Left ventricle myocardium inferior (tissue), 1 donor: ENCODE measurements around the gene SNX30. TPM values are rescaled to one million over a fixed set of nuclear protein-coding genes. Genes with fewer than 3 reads are reported as not detected.

Source experiments
- DNase-seq: peaks from one replicate; pipeline ENCODE4 v3.0.0-alpha.2; 2020
- H3K27ac ChIP-seq: fragments of 200-600 bp; replicated peaks from 2 replicates; pipeline ENCODE4 v1.8.0; 2021
- H3K27me3 ChIP-seq: fragments of 200-600 bp; 2 replicates; pipeline ENCODE4 v1.8.0; 2021; ENCODE audit warnings: low read depth
- H3K36me3 ChIP-seq: fragments of 200-600 bp; 2 replicates; pipeline ENCODE4 v1.8.0; 2021
- H3K4me1 ChIP-seq: fragments of 200-600 bp; 2 replicates; pipeline ENCODE4 v1.8.0; 2021
- H3K4me3 ChIP-seq: fragments of 200-600 bp; 2 replicates; pipeline ENCODE4 v1.8.0; 2021; ENCODE audit warnings: mild to moderate bottlenecking, moderate library complexity
- H3K9me3 ChIP-seq: fragments of 200-600 bp; replicated peaks from 2 replicates; pipeline ENCODE4 v1.8.0; 2021
- intact Hi-C: fragments of 100-400 bp; cut with micrococcal nuclease; formaldehyde crosslinking; loops from one replicate; pipeline ENCODE4 v1.11.0; 2022
- total RNA-seq: library from RNA; stranded (reverse); fragmentation: NEBNext Ultra II Directional; extraction: Animal tissue kit (Norgen Biotek cat#: 25700); gene quantifications from one replicate; pipeline ENCODE4 v1.2.1, GENCODE V29; 2021
- TF ChIP-seq, protein P1 (sequence below): fragments of 200-600 bp; IDR thresholded peaks from 2 replicates; pipeline ENCODE4 v1.8.0; 2021; ENCODE audit warnings: antibody characterized with exemption, mild to moderate bottlenecking, borderline replicate concordance
- donor health status: DM: no; HTN: yes; CAD: no; lungs with severe emphysema.

The SNX30 gene
- total RNA-seq, 1 donor from 2014 or later, result 3.2 TPM

DNA sequence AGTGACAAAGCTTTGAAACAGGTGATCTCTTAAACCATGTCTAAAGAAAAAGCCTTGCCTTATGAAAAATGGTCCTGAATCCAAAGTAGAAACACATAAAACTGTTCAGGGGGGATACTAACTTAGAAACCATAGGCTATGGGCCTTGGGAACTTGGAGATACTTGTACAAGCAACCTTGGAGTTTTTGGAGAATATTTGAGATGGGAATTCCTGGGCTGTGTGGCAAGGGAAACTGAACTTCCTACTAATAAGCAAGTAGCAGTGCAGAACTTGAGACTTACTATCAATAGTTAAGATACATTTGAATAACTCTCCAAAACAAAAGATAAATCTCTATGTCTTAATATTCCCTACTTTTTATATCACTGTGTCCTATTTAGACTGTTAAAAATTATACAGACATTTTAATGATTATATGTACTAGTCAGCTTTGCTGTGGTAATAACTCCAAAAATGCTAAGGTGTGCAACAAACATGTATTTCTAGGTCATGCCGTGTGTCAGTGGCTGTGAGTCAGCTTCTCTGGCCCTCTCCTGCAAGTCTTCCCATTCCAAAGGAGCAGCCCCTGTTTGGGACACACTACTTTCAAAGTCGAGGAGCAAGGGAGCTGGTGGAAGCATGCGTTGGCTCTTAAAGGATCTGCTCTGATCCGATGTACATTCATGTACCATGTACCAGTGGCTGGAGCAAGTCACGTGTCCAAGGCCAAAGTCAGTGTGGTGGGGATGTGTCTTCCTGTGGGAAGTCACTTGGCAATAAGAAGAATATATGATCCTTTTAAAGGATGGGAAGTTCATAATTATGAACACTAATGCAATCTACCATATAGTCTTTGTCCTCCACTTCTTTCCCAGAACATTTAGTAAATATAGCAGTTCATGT lies 39.6 kb downstream of the SNX30 start:
- Histone ChIP-seq H3K4me3 (no peak overlapping the region), H3K27ac (no peak overlapping the region), H3K27me3 (no peaks in the 10 kb centered on the region), H3K4me1 (peaks cover 6% of the 10 kb centered on the region), H3K9me3 (no peaks in the 10 kb centered on the region), H3K36me3 (no peaks in the 10 kb centered on the region)
- intact Hi-C loops, result no loop called here
- DNase-seq, result no peak
- TF ChIP-seq, protein P1, sequence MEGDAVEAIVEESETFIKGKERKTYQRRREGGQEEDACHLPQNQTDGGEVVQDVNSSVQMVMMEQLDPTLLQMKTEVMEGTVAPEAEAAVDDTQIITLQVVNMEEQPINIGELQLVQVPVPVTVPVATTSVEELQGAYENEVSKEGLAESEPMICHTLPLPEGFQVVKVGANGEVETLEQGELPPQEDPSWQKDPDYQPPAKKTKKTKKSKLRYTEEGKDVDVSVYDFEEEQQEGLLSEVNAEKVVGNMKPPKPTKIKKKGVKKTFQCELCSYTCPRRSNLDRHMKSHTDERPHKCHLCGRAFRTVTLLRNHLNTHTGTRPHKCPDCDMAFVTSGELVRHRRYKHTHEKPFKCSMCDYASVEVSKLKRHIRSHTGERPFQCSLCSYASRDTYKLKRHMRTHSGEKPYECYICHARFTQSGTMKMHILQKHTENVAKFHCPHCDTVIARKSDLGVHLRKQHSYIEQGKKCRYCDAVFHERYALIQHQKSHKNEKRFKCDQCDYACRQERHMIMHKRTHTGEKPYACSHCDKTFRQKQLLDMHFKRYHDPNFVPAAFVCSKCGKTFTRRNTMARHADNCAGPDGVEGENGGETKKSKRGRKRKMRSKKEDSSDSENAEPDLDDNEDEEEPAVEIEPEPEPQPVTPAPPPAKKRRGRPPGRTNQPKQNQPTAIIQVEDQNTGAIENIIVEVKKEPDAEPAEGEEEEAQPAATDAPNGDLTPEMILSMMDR, result no peak

GRCh38 chr9:112792670-112793069 lies 42.1 kb downstream of the SNX30 start:
- H3K36me3 ChIP-seq, result no peaks in the 10 kb centered on the region
- TF ChIP-seq, protein P1, result no peak
- no peaks in the 10 kb centered on the region for H3K9me3 ChIP-seq
- peaks cover 13% of the 10 kb centered on the region for H3K4me1 ChIP-seq
- H3K27me3 ChIP-seq, result no peaks in the 10 kb centered on the region
- no peak overlapping the region for H3K27ac ChIP-seq
- DNase-seq, result no peak
- no peak overlapping the region for H3K4me3 ChIP-seq
- intact Hi-C loops, result no loop called here

DNA sequence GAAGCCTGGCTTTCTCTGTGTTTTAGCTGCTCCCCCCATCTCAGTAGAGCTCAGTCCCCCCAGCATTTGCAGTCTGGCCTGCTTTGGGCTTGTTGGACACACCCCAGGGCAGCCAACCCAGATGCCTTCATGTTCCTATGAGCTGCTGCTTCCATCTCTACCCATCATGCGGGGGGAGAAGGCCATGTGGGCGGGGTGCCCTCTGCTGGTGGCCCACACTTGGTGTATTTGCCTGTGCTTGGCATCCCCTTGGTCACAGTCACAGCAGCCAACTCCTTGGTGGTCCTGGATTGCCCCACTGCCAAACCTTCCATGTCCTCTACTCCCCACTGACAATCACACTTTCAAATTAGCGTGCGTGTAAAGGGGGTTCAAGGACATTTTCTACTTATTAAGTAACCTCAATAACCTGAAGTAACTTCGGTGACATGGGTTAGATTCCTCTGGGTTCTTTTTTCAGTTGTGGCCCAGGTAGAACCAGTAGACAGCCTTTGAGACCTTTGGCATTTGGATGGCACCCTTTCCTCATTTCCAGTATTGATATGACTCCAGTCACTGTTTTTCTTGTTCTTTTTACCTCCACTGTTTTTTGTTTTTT lies 42.8 kb downstream of the SNX30 start:
- no peaks in the 10 kb centered on the region for H3K27me3 ChIP-seq
- H3K4me3 ChIP-seq, result no peak overlapping the region
- DNase-seq, result peak; percentile 54
- TF ChIP-seq, protein P1, result peak; percentile 70
- H3K4me1 ChIP-seq, result peaks cover 13% of the 10 kb centered on the region
- intact Hi-C loops, result no loop called here
- H3K9me3 ChIP-seq, result no peaks in the 10 kb centered on the region
- H3K36me3 ChIP-seq, result no peaks in the 10 kb centered on the region
- no peak overlapping the region for H3K27ac ChIP-seq

DNA sequence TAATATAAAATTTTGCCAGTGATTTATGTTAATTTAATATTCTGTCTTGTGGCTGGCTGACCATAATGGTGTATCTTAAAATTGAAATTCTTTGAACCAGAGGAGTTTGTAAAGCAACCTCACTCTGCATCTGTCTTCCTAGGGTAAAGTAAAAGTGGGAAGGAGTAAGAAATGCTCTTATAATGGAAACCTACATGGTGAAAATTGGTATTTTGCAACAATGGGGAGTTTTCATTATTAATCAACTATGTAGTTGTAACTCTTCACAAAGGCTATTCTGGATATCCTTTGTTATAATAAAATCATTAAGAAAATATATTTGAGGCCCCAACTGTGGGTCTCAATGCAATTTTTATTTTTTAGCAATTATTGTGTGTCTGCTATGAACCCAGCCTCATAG lies 44.2 kb downstream of the SNX30 start:
- Histone ChIP-seq H3K4me1 (peaks cover 13% of the 10 kb centered on the region), H3K36me3 (no peaks in the 10 kb centered on the region), H3K9me3 (no peaks in the 10 kb centered on the region), H3K27ac (no peak overlapping the region), H3K27me3 (no peaks in the 10 kb centered on the region), H3K4me3 (no peak overlapping the region)
- TF ChIP-seq, protein P1, result no peak
- intact Hi-C loops, result no loop called here
- no peak for DNase-seq

DNA sequence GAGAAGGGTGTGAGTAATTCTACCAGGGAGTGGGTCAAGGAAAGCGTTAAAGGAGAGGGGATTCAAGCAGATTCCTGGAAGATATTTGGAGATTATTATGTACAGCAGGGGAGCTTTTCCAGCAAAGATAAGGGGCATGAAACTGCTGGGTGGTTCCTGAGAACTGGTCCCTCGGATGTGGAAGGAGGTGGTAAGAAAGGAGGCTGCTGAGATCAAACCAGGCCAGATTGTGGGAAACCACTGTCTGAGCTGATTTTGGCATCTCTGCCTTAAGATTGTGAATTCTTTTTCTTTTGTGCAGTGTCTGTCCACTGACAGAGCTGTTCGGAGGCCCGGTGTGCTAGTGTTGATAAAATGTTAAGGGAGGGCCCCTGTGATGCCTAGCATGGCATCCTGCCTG lies 45.4 kb downstream of the SNX30 start:
- H3K4me3 ChIP-seq, result no peak overlapping the region
- no peaks in the 10 kb centered on the region for H3K9me3 ChIP-seq
- intact Hi-C loops, result no loop called here
- TF ChIP-seq, protein P1, result no peak
- H3K36me3 ChIP-seq, result no peaks in the 10 kb centered on the region
- no peaks in the 10 kb centered on the region for H3K27me3 ChIP-seq
- peaks cover 7% of the 10 kb centered on the region for H3K4me1 ChIP-seq
- H3K27ac ChIP-seq, result no peak overlapping the region
- DNase-seq, result no peak
